K562 (cell line): ENCODE results near the gene ARHGAP22. TPM values are rescaled to one million over a fixed set of nuclear protein-coding genes. Genes with fewer than 3 reads are reported as not detected.
A peak's percentile ranks its signal among the peaks of the same experiment; 100 is the strongest.

Experiments
- ATAC-seq: fragments of 200-7000 bp; cut with Tn5 transposase; 3 replicates; pipeline ENCODE4 v1.9.1; 2020; ENCODE audit warnings: moderate library complexity
- BruUV-seq: library from RNA; stranded (reverse); fragments of 400-500 nt; replicated peaks from 2 replicates; lab custom pipeline; 2021; lab: Mats Ljungman, UMichigan
- CTCF ChIA-PET: fragments of 300-600 bp; formaldehyde crosslinking; extraction: SDS; loops from one replicate; lab custom pipeline; 2021; ENCODE audit warnings: low intra/inter-chr PET ratio; lab: Yijun Ruan, JAX
- POLR2A ChIA-PET: fragments of 300-600, 350-650 bp; sonication (Branson Sonifier 250); formaldehyde crosslinking; extraction: SDS; loops from one replicate; lab custom pipeline; 2021; ENCODE audit warnings: antibody characterized with exemption, inconsistent platforms; lab: Yijun Ruan, JAX
- DNase-seq, 4 experiments: peaks; one replicate each; pipeline versions ENCODE4 v3.0.0 to v3.0.0-alpha.2; 2011 to 2018; ENCODE audit warnings: low spot score in 3 of 4, mixed read lengths in 3 of 4; ENCODE audit errors: extremely low read depth in 1 of 4
- FAIRE-seq: peaks from 2 replicates; lab custom pipeline; 2011; peaks lifted over from hg19 to GRCh38; lab: Jason Lieb, UNC
- H2AFZ ChIP-seq: 2 replicates; pipeline ENCODE4 v1.6.0; 2011; ENCODE audit warnings: low read depth, low read length, control low read depth, inconsistent platforms
- H3K27ac ChIP-seq: fragments of 200-600 bp; 3 replicates; pipeline ENCODE4 v1.8.0; 2011; ENCODE audit warnings: low read depth, mild to moderate bottlenecking, control low read depth, inconsistent platforms, low read length, moderate library complexity, mixed read lengths; ENCODE audit errors: extremely low read depth
- H3K27me3 ChIP-seq, 2 experiments: fragments of 300-600 bp in 1 of 2; 2 replicates in 1 of 2; 3 replicates in 1 of 2; pipeline versions ENCODE4 v1.6.0 to v1.8.0; 2011; ENCODE audit warnings: inconsistent platforms in 2 of 2, low read length in 2 of 2, mild to moderate bottlenecking in 1 of 2, mixed read lengths in 1 of 2, moderate library complexity in 1 of 2; ENCODE audit not compliant: control insufficient read depth in 2 of 2, insufficient read depth in 2 of 2
- H3K36me3 ChIP-seq: fragments of 300-600 bp; 3 replicates; pipeline ENCODE4 v1.8.0; 2011; ENCODE audit warnings: mild to moderate bottlenecking, low read length, inconsistent platforms; ENCODE audit not compliant: control insufficient read depth, insufficient read depth
- H3K4me1 ChIP-seq, 2 experiments: fragments of 200-600 bp in 1 of 2; replicated peaks in 1 of 2; 2 replicates in 1 of 2; 3 replicates in 1 of 2; pipeline versions ENCODE4 v1.5.1 to v1.8.0; 2011; ENCODE audit warnings: inconsistent platforms in 2 of 2, low read length in 2 of 2, mild to moderate bottlenecking in 1 of 2, mixed read lengths in 1 of 2, moderate library complexity in 1 of 2; ENCODE audit not compliant: control insufficient read depth in 2 of 2, insufficient read depth in 2 of 2
- H3K4me2 ChIP-seq: 2 replicates; pipeline ENCODE4 v1.6.1; 2011; ENCODE audit warnings: low read length, control low read depth, inconsistent platforms, mixed read lengths; ENCODE audit not compliant: insufficient read depth
- H3K4me3 ChIP-seq: fragments of 200-600 bp; sonication (generic), shearing (Covaris generic); 2 replicates; pipeline ENCODE4 v1.5.1; 2016; ENCODE audit warnings: control low read depth, inconsistent platforms
- H3K79me2 ChIP-seq: fragments of 200-600 bp; 3 replicates; pipeline ENCODE4 v1.8.0; 2011; ENCODE audit warnings: low read length, inconsistent platforms; ENCODE audit not compliant: control insufficient read depth, insufficient read depth
- H3K9ac ChIP-seq, 2 experiments: 2 replicates each; pipeline versions ENCODE4 v1.6.0 to v1.6.1; 2011; ENCODE audit warnings: low read depth in 2 of 2, low read length in 2 of 2, control low read depth in 1 of 2, inconsistent platforms in 1 of 2, mild to moderate bottlenecking in 1 of 2, mixed read lengths in 1 of 2; ENCODE audit not compliant: insufficient read depth in 1 of 2
- H3K9me1 ChIP-seq: one replicate; pipeline ENCODE4 v1.6.0; 2011; ENCODE audit warnings: inconsistent platforms, mild to moderate bottlenecking, low read length, moderate library complexity; ENCODE audit not compliant: control insufficient read depth, insufficient read depth
- H3K9me3 ChIP-seq: replicated peaks from 2 replicates; pipeline ENCODE4 v1.5.1; 2011; ENCODE audit warnings: low read depth, low read length, inconsistent platforms; ENCODE audit not compliant: control insufficient read depth, insufficient read depth
- H4K20me1 ChIP-seq: replicated peaks from 2 replicates; pipeline ENCODE4 v1.6.1; 2011; ENCODE audit warnings: low read length, inconsistent platforms, mixed read lengths; ENCODE audit not compliant: control insufficient read depth, insufficient read depth
- FUS ChIP-seq: fragments of 200-400 bp; formaldehyde crosslinking; optimal IDR thresholded peaks from 2 replicates; pipeline ENCODE3; 2017; ENCODE audit warnings: low read depth, low read length
- HDAC1 ChIP-seq, 2 experiments: fragments of 450-650 bp; IDR thresholded peaks; 2 replicates each; pipeline ENCODE4 v1.6.1; 2016 to 2017; ENCODE audit warnings: inconsistent platforms in 1 of 2, mild to moderate bottlenecking in 1 of 2, moderate library complexity in 1 of 2
- KLF1 ChIP-seq: fragments of 450-650 bp; IDR thresholded peaks from 2 replicates; pipeline ENCODE4 v1.6.1; 2016; ENCODE audit warnings: missing genetic modification characterization, missing compliant biosample characterization
- MTA3 ChIP-seq: fragments of 450-650 bp; formaldehyde crosslinking; IDR thresholded peaks from 2 replicates; pipeline ENCODE4 v1.6.1; 2017; ENCODE audit warnings: mild to moderate bottlenecking, borderline replicate concordance
- POLR2B ChIP-seq: fragments of 450-650 bp; IDR thresholded peaks from 2 replicates; pipeline ENCODE4 v1.6.1; 2018; ENCODE audit warnings: low read depth; ENCODE audit not compliant: partially characterized antibody
- REST ChIP-seq, 2 experiments: fragments of 450-650 bp; formaldehyde crosslinking in 1 of 2; IDR thresholded peaks; 2 replicates each; pipeline versions ENCODE4 v1.4.0 to v1.6.1; 2014 to 2020; ENCODE audit warnings: mild to moderate bottlenecking in 2 of 2, borderline replicate concordance in 1 of 2, low read depth in 1 of 2
- SIN3A ChIP-seq, 2 experiments: fragments of 150-350 bp in 1 of 2; IDR thresholded peaks; 2 replicates each; pipeline ENCODE4 v1.6.1; 2011 to 2016; ENCODE audit warnings: borderline replicate concordance in 2 of 2, low read depth in 2 of 2, low read length in 2 of 2, mild to moderate bottlenecking in 2 of 2, moderate library complexity in 2 of 2; ENCODE audit not compliant: control insufficient read depth in 1 of 2
- TAL1 ChIP-seq: fragments of 450-650 bp; IDR thresholded peaks from 2 replicates; pipeline ENCODE4 v1.6.1; 2016; ENCODE audit warnings: mild to moderate bottlenecking
- TOE1 ChIP-seq, 2 experiments: fragments of 450-650 bp in 1 of 2; sonication (generic) in 1 of 2; formaldehyde crosslinking in 1 of 2; IDR thresholded peaks; 2 replicates each; pipeline versions ENCODE4 v1.7.1 to v1.8.0; 2016 to 2022; ENCODE audit warnings: borderline replicate concordance in 2 of 2, mild to moderate bottlenecking in 2 of 2, antibody characterized with exemption in 1 of 2, inconsistent platforms in 1 of 2, low read depth in 1 of 2, missing genetic modification reagents in 1 of 2, moderate library complexity in 1 of 2
- ZNF431 ChIP-seq: sonication (generic); formaldehyde crosslinking; IDR thresholded peaks from 2 replicates; pipeline ENCODE4 v1.8.0; 2022; ENCODE audit warnings: mild to moderate bottlenecking, missing genetic modification reagents
- ZNF76 ChIP-seq: fragments of 250-450 bp; sonication (Bioruptor Pico); IDR thresholded peaks from 2 replicates; pipeline ENCODE4 v1.4.0; 2020; ENCODE audit warnings: mild to moderate bottlenecking, moderate library complexity, borderline replicate concordance
- WGBS: fragments of 100-300 bp; shearing (Covaris generic); methylation state at CpG from one replicate; pipeline ENCODE4 v1.1.6; 2016; ENCODE audit warnings: low coverage, mixed read lengths; ENCODE audit not compliant: insufficient coverage; ENCODE audit errors: missing lambda C conversion rate; 5-methylcytosine and 5-hydroxymethylcytosine counted together
- in situ Hi-C: fragments of 300-500 bp; cut with MboI; formaldehyde crosslinking; loops from 4 replicates; pipeline ENCODE4 v1.15.0; 2018; ENCODE audit warnings: inconsistent platforms, mixed read lengths
- intact Hi-C: fragments of 100-400 bp; cut with micrococcal nuclease; formaldehyde crosslinking; loops from 2 replicates; pipeline ENCODE4 v1.14.2; 2022
- polyA plus RNA-seq, 8 experiments: library from polyadenylated mRNA; depleted of rRNA in 4 of 8; stranded (reverse) in 5 of 8; unstranded in 3 of 8; fragments of >200 nt; fragmentation: Nextera tagmentation in 2 of 8; fragmentation: Illumina TruSeq in 1 of 8; extraction: Ambion mirVana in 2 of 8; extraction: Trizol in 1 of 8; gene quantifications; 2 replicates each; pipeline versions ENCODE4 v1.2.1 to v1.2.3, GENCODE V29; 2011 to 2014; ENCODE audit warnings: inconsistent platforms in 1 of 8, missing spikeins in 1 of 8
- total RNA-seq, 7 experiments: library from RNA; depleted of rRNA in 6 of 7; stranded (reverse); fragments of >200 nt in 6 of 7; fragmentation: Illumina TruSeq in 2 of 7; extraction: Trizol in 2 of 7; gene quantifications; 2 replicates each; pipeline versions ENCODE4 v1.2.1 to v1.2.3, GENCODE V29; 2011 to 2021; ENCODE audit warnings: low replicate concordance in 1 of 7

ARHGAP22 gene
- total and polyA plus RNA-seq, 9 of the 15 experiments (the other 6 are each of a cell fraction or from before 2014, with no cell fraction given) = 1.3 to 28.1 (median 12.7) TPM

- BruUV-seq = no TSS peak
- DNase-seq (peak; percentile 44 to 73 (median 64)), ATAC-seq (peak; percentile 81), FAIRE-seq (peak; percentile 87)
- ChIA-PET CTCF (interaction anchor here (0.8 to 4.0 kb wide), 2 partner anchors 101 to 104 kb away, joined by 3 to 46 read pairs; no protein-coding TSS in a partner anchor), POLR2A (interaction anchor here (0.6 to 1.5 kb wide), 6 partner anchors 9 to 106 kb away, joined by 3 to 7 read pairs (median 4); no protein-coding TSS in a partner anchor)
- H3K9me1 ChIP-seq = no peaks in the 10 kb centered on the region
- in situ Hi-C loops (loop anchor here (5.0 kb wide), 1 partner anchor 105 kb away; no protein-coding TSS in a partner anchor), intact Hi-C loops (loop anchor here (1.0 to 5.0 kb wide), 3 partner anchors 55 to 189 kb away; partner anchors contain the start of gene ARHGAP22)
- no peaks in the 10 kb centered on the region for H3K36me3 ChIP-seq
- peaks cover 16 to 43% of the 10 kb centered on the region in 2 experiments; a peak in 4 of 5 replicates for H3K27me3 ChIP-seq
- H4K20me1 ChIP-seq = no peaks in the 10 kb centered on the region
- H3K4me2 ChIP-seq = no peak overlapping the region
- no peak overlapping the region for H2AFZ ChIP-seq
- 8% methylated on average over 7 of the region's 7 CpGs for whole genome bisulfite sequencing
- no peak overlapping the region for H3K27ac ChIP-seq
- no peaks in the 10 kb centered on the region for H3K79me2 ChIP-seq
- no peaks in the 10 kb centered on the region for H3K4me1 ChIP-seq
- H3K9ac ChIP-seq = no peak overlapping the region
- 0 out of 2 replicates have a peak, but pooled peaks cover 4% of the 10 kb centered on the region for H3K9me3 ChIP-seq
- H3K4me3 ChIP-seq = no peak overlapping the region
- TF ChIP-seq KLF1 (tag) = no peak
- no peak for TF ChIP-seq HDAC1 (IDR thresholded peaks at IDR 0.05)
- TF ChIP-seq POLR2B = no peak
- TF ChIP-seq ZNF76 (CRISPR knock-in tag) = no peak
- no peak for TF ChIP-seq SIN3A (IDR thresholded peaks at IDR 0.05; ENCODE audit: borderline replicate concordance in 2 of 2, control insufficient read depth in 1 of 2, low read depth in 2 of 2, low read length in 2 of 2)
- no peak for TF ChIP-seq TAL1
- no peak for TF ChIP-seq TOE1 (IDR thresholded peaks at IDR 0.05; ENCODE audit: borderline replicate concordance)
- no peak for TF ChIP-seq TOE1 (CRISPR knock-in tag; IDR thresholded peaks at IDR 0.05; ENCODE audit: borderline replicate concordance, low read depth)
- TF ChIP-seq REST (IDR thresholded peaks at IDR 0.05; ENCODE audit: borderline replicate concordance) = peak; percentile 69; the same call in 1 of the 2 replicates
- no peak for TF ChIP-seq REST (CRISPR knock-in tag; IDR thresholded peaks at IDR 0.05; ENCODE audit: low read depth)
- no peak for TF ChIP-seq ZNF431
- TF ChIP-seq FUS = no peak
- no peak for TF ChIP-seq MTA3
Observed at GRCh38 chr10:48551861-48552591, 52.8 kb downstream of the ARHGAP22 start.
